Activated naive CD4-positive, alpha-beta T cell treated with anti-CD3 and anti-CD28 coated beads, Interleukin-2, amount 50 U/mL, for 24 hours (primary cell): ENCODE results near the gene ANGPT4.
"Not testable (repeated sequence)": the region's sequence is repeated elsewhere in the genome, so short reads cannot be mapped to it uniquely, and the experiment has no call there.

Source experiments
- H3K27ac Mint-ChIP-seq: one replicate; pipeline ENCODE4 v1.8.0; 2021; ENCODE audit warnings: mild to moderate bottlenecking, mixed read lengths
- H3K27me3 Mint-ChIP-seq: one replicate; pipeline ENCODE4 v1.8.0; 2021; ENCODE audit warnings: mixed read lengths
- H3K36me3 Mint-ChIP-seq: one replicate; pipeline ENCODE4 v1.8.0; 2021; ENCODE audit warnings: mixed read lengths
- H3K4me1 Mint-ChIP-seq: one replicate; pipeline ENCODE4 v1.8.0; 2021; ENCODE audit warnings: mixed read lengths
- H3K4me3 Mint-ChIP-seq: one replicate; pipeline ENCODE4 v1.8.0; 2021; ENCODE audit warnings: mild to moderate bottlenecking, mixed read lengths
- H3K9me3 Mint-ChIP-seq: one replicate; pipeline ENCODE4 v1.8.0; 2021; ENCODE audit warnings: mixed read lengths

The ANGPT4 gene

GRCh38 chr20:896501-897025, 19.6 kb downstream of the ANGPT4 start:
- no peaks in the 10 kb centered on the region for H3K36me3 Mint-ChIP-seq

GRCh38 chr20:892371-892770, 23.8 kb downstream of the ANGPT4 start:
- H3K9me3 Mint-ChIP-seq, H3K27ac Mint-ChIP-seq, H3K4me3 Mint-ChIP-seq, H3K27me3 Mint-ChIP-seq, H3K36me3 Mint-ChIP-seq, H3K4me1 Mint-ChIP-seq: not testable (repeated sequence)

More at GRCh38 chr20:896501-897025, 19.6 kb downstream of the ANGPT4 start:
- H3K27ac Mint-ChIP-seq = no peak overlapping the region
- H3K4me1 Mint-ChIP-seq = no peaks in the 10 kb centered on the region
- H3K9me3 Mint-ChIP-seq = no peaks in the 10 kb centered on the region
- no peaks in the 10 kb centered on the region for H3K27me3 Mint-ChIP-seq
- H3K4me3 Mint-ChIP-seq = no peak overlapping the region

GRCh38 chr20:891706-892080, 24.4 kb downstream of the ANGPT4 start:
- H3K27ac Mint-ChIP-seq = no peak overlapping the region
- no peaks in the 10 kb centered on the region for H3K9me3 Mint-ChIP-seq
- no peaks in the 10 kb centered on the region for H3K36me3 Mint-ChIP-seq
- no peak overlapping the region for H3K4me3 Mint-ChIP-seq
- H3K27me3 Mint-ChIP-seq = no peaks in the 10 kb centered on the region
- H3K4me1 Mint-ChIP-seq = no peaks in the 10 kb centered on the region

DNA sequence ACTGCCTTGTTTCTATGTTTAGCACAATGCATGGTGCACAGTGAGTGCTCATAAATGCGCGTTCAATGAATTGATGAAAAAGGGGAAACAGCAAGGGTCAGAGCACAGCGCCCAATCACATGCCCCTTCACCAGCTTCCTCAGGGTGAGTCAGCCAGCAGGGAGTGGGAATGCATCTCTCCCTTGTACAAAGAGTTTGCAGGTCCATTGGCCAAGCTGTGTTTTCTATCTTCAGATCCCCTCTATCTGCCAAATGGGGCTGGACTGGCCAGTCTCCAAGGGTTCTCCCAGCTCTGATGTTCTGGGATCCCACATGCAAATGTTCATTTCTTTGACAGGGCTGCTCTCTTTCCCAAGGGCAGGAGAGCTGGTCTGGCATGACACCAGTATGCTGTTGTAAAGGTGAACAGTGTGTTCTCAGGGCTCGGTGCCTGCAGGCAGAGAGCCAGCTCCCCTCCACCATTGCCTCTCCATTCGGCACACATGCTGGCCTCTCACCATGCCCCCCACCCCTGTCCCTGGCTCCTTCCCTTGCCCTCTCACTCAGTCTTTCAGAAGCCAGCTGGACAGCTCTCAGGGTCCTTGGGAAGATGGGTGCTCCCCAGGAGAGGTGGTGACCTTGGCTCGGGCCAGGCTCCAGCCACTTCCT, 25.0 kb downstream of the ANGPT4 start:
- H3K4me1 Mint-ChIP-seq = no peaks in the 10 kb centered on the region
- H3K27me3 Mint-ChIP-seq = no peaks in the 10 kb centered on the region
- no peaks in the 10 kb centered on the region for H3K36me3 Mint-ChIP-seq
- H3K9me3 Mint-ChIP-seq = no peaks in the 10 kb centered on the region
- H3K27ac Mint-ChIP-seq = no peak overlapping the region
- H3K4me3 Mint-ChIP-seq = no peak overlapping the region

DNA sequence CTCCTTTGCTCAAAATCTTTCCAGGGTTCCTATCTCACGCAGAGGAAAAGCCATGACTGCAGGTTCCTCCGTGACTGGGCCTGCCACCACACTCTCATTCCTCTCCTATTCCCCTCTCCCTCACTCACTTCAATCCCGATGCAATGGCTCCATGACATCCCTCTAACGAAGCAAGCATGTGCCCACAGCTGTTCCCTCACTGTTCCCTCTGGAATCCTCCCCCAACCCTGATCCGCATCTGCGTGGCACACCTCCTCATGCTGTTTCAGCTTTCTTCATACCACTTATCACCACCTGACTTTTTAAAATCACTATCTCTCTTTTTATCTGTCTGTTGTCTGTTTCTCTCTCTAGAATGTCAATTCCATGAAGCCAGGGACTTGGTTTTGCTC, 25.5 kb downstream of the ANGPT4 start:
- H3K9me3 Mint-ChIP-seq = no peaks in the 10 kb centered on the region
- H3K4me3 Mint-ChIP-seq = no peak overlapping the region
- no peaks in the 10 kb centered on the region for H3K27me3 Mint-ChIP-seq
- no peaks in the 10 kb centered on the region for H3K4me1 Mint-ChIP-seq
- H3K36me3 Mint-ChIP-seq = no peaks in the 10 kb centered on the region
- H3K27ac Mint-ChIP-seq = no peak overlapping the region

- H3K4me1 Mint-ChIP-seq = no peaks in the 10 kb centered on the region
Observed at GRCh38 chr20:889932-890463, 26.1 kb downstream of the ANGPT4 start.

GRCh38 chr20:889106-889505, 27.0 kb downstream of the ANGPT4 start:
- H3K27me3 Mint-ChIP-seq = no peaks in the 10 kb centered on the region
- H3K27ac Mint-ChIP-seq = no peak overlapping the region
- H3K4me3 Mint-ChIP-seq = no peak overlapping the region
- H3K36me3 Mint-ChIP-seq = no peaks in the 10 kb centered on the region
- H3K4me1 Mint-ChIP-seq = no peaks in the 10 kb centered on the region
- no peaks in the 10 kb centered on the region for H3K9me3 Mint-ChIP-seq

More at GRCh38 chr20:889932-890463, 26.1 kb downstream of the ANGPT4 start:
- H3K9me3 Mint-ChIP-seq = no peaks in the 10 kb centered on the region
- H3K27ac Mint-ChIP-seq = no peak overlapping the region
- no peaks in the 10 kb centered on the region for H3K36me3 Mint-ChIP-seq
- no peaks in the 10 kb centered on the region for H3K27me3 Mint-ChIP-seq
- H3K4me3 Mint-ChIP-seq = no peak overlapping the region

GRCh38 chr20:888057-888456, 28.1 kb downstream of the ANGPT4 start:
- no peaks in the 10 kb centered on the region for H3K27me3 Mint-ChIP-seq
- no peaks in the 10 kb centered on the region for H3K36me3 Mint-ChIP-seq
- no peak overlapping the region for H3K4me3 Mint-ChIP-seq
- H3K27ac Mint-ChIP-seq = no peak overlapping the region
- H3K9me3 Mint-ChIP-seq = no peaks in the 10 kb centered on the region
- no peaks in the 10 kb centered on the region for H3K4me1 Mint-ChIP-seq

DNA sequence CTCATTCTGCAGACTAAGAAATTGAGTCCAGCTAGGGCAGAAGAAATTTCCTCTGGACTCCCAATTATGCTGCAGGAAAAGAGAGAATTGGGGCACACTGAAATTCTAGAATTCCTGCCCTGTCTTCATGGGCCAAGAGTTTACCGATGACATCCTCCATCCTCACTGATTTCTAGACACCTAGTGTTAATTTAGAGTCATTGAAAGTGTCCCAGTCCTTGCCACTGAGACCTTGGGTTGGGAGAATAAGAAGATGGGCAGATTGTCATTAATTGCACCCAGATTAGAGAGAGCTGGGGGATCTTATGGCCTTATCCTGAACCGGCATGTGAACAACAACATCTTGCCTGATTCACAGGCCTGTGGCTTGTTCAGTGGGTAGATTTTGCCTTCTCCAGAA, 29.0 kb downstream of the ANGPT4 start:
- Mint-ChIP-seq H3K27me3 (no peaks in the 10 kb centered on the region), H3K36me3 (no peaks in the 10 kb centered on the region), H3K9me3 (no peaks in the 10 kb centered on the region), H3K27ac (no peak overlapping the region), H3K4me1 (peaks cover under 1% of the 10 kb centered on the region), H3K4me3 (no peak overlapping the region)

DNA sequence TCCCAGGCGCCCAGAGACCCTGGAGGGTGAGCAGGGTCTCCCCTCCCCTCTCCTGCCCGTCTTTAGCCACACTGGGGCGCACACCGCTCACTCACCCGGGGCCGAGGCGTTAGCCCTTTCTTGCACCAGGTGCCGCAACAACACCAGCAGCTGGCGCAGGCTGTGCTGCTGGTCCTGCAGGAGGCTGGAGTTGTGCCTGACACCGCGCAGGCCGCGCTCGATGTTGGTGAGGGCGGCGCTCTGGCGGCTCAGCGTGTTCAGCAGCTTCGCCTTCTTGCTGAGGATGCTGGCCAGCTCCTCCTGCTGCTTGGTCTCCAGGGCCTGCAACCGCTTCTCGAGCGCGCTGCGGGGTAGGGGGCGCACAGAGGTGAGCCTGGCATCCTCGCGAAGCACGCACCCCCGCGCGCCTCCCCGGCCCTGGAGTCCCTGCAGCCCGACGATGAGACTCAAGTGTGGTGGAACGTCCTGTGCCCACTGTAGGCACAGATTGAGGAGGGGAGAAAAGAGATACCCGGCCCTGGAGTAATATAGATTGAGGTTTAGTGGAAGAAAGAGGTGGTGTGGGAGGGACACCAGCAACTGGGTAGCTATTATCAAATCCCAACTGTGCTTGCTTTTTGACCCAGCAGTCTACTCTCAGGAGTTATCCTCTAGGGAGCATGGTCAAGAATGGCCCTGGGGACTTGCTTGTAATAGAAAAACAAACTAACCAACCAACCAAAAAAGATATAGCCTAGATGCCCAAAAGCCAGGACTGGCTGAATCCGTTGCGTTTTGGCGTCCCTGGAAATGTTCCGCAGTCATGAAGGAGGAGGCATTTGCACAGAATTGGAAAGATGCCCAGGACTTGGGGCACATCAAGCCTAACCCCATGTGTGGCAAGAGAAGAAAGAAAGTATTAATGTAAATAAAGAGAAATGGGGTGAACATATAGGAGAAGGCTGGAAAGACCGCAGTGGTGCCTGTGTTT, 30.9 kb downstream of the ANGPT4 start:
- H3K27ac Mint-ChIP-seq = no peak overlapping the region
- H3K27me3 Mint-ChIP-seq = no peaks in the 10 kb centered on the region

GRCh38 chr20:881783-882144, 34.4 kb downstream of the ANGPT4 start:
- Mint-ChIP-seq H3K4me1 (peaks cover 12% of the 10 kb centered on the region), H3K9me3 (no peaks in the 10 kb centered on the region), H3K27ac (no peak overlapping the region), H3K4me3 (peak overlapping the region; percentile 24), H3K27me3 (no peaks in the 10 kb centered on the region), H3K36me3 (peaks cover 2% of the 10 kb centered on the region)

More for the DNA sequence above, 30.9 kb downstream of the ANGPT4 start:
- H3K4me1 Mint-ChIP-seq = peaks cover 12% of the 10 kb centered on the region
- no peak overlapping the region for H3K4me3 Mint-ChIP-seq
- H3K36me3 Mint-ChIP-seq = peaks cover 2% of the 10 kb centered on the region
- H3K9me3 Mint-ChIP-seq = no peaks in the 10 kb centered on the region

DNA sequence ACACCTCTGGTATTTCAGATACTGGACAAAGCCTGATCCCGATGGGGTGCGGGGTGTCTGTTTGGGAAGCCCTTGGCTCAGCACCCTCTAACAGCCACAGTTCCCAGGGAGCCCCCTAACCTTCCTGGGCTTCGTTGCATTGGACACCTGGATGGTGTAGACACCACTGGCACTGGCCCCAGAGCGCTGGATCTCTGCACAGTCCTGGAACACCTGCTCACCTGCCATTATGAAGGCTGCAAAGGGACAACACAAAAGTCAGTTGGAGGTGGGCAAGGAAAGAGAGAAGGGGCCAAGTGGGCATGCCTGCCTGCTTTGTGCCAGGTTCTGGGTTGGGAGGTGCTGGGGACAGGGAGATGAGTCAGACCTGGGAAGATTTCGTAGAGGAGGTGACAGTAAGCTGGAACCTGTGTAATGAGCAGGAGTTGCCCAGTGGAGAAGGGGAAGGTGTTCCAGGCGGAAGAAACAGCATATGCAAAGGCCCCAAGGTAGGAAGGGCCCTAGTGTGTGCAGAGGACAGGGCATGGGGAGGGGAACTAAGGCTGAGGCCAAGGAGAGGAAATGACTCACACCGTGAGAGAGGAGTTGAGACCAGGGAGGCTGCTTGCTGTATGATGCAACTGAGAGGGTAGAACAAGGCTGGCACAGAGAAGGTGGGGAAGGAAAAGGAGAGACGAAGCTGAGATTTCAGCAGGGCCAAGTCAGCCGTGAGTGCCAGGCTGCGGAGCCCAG, 34.9 kb downstream of the ANGPT4 start:
- H3K36me3 Mint-ChIP-seq = peaks cover 2% of the 10 kb centered on the region
- H3K27me3 Mint-ChIP-seq = no peaks in the 10 kb centered on the region
- H3K4me3 Mint-ChIP-seq = peak overlapping the region; percentile 24
- no peaks in the 10 kb centered on the region for H3K9me3 Mint-ChIP-seq
- peaks cover 12% of the 10 kb centered on the region for H3K4me1 Mint-ChIP-seq
- peak overlapping the region; percentile 3 for H3K27ac Mint-ChIP-seq

GRCh38 chr20:879626-880025, 36.5 kb downstream of the ANGPT4 start:
- Mint-ChIP-seq H3K36me3 (peaks cover 2% of the 10 kb centered on the region), H3K9me3 (no peaks in the 10 kb centered on the region)

GRCh38 chr20:878511-879307, 37.4 kb downstream of the ANGPT4 start:
- peaks cover 2% of the 10 kb centered on the region for H3K36me3 Mint-ChIP-seq
- no peaks in the 10 kb centered on the region for H3K27me3 Mint-ChIP-seq
- H3K4me3 Mint-ChIP-seq = no peak overlapping the region
- H3K27ac Mint-ChIP-seq = no peak overlapping the region
- no peaks in the 10 kb centered on the region for H3K9me3 Mint-ChIP-seq
- H3K4me1 Mint-ChIP-seq = peaks cover 13% of the 10 kb centered on the region

More at GRCh38 chr20:879626-880025, 36.5 kb downstream of the ANGPT4 start:
- Mint-ChIP-seq H3K27me3 (no peaks in the 10 kb centered on the region), H3K4me3 (no peak overlapping the region), H3K27ac (no peak overlapping the region), H3K4me1 (peaks cover 12% of the 10 kb centered on the region)

- H3K9me3 Mint-ChIP-seq = no peaks in the 10 kb centered on the region
- peaks cover 18% of the 10 kb centered on the region for H3K4me1 Mint-ChIP-seq
- H3K36me3 Mint-ChIP-seq = peaks cover 3% of the 10 kb centered on the region
- H3K27me3 Mint-ChIP-seq = no peaks in the 10 kb centered on the region
- no peak overlapping the region for H3K4me3 Mint-ChIP-seq
- H3K27ac Mint-ChIP-seq = no peak overlapping the region
Observed at GRCh38 chr20:877814-878213, 38.3 kb downstream of the ANGPT4 start.
